ENCODE measurements around the gene ENTPD8. TPM values are rescaled to one million over a fixed set of nuclear protein-coding genes. Genes with fewer than 3 reads are reported as not detected.
"Not testable (repeated sequence)": the region's sequence is repeated elsewhere in the genome, so short reads cannot be mapped to it uniquely, and the experiment has no call there.

The ENTPD8 gene
- total RNA-seq, 1 experiment from 2014 or later: not detected

- no peaks in the 10 kb centered on the region for H3K27me3 ChIP-seq (ENCODE audit: low read length)
- H3K4me3 ChIP-seq (ENCODE audit: low read length): no peak overlapping the region
- H3F3A ChIP-seq (ENCODE audit: low read length, unreplicated experiment): no peaks in the 10 kb centered on the region
- intact Hi-C loops (cut with micrococcal nuclease): no loop called here
- H3K36me3 ChIP-seq (ENCODE audit: low read depth, low read length): no peaks in the 10 kb centered on the region
- H3K4me2 ChIP-seq (ENCODE audit: low read length): no peak overlapping the region
- no peaks in the 10 kb centered on the region for H3K9me3 ChIP-seq (ENCODE audit: low read length)
- H3K27ac ChIP-seq (ENCODE audit: low read length): no peak overlapping the region
- H3K9ac ChIP-seq (ENCODE audit: low read length): no peak overlapping the region
- no peaks in the 10 kb centered on the region for H3K4me1 ChIP-seq (ENCODE audit: insufficient read depth, low read length)
- BruUV-seq (replicated peaks): no TSS peak
- H3K79me2 ChIP-seq (ENCODE audit: low read length): no peaks in the 10 kb centered on the region
- ChIA-PET POLR2A (ENCODE audit: unreplicated experiment) (no interaction called here), CTCF (no interaction called here)
- no peaks in the 10 kb centered on the region for H3K9me2 ChIP-seq (replicated peaks; ENCODE audit: low read length)
- no peak for DNase-seq
- no peaks in the 10 kb centered on the region for H4K20me1 ChIP-seq (ENCODE audit: low read length)
- TF ChIP-seq CTCF (conservative IDR thresholded peaks at IDR 0.05; ENCODE audit: low read depth, low read length) (no peak), EZH2phosphoT487 (IDR thresholded peaks at IDR 0.05; ENCODE audit: borderline replicate concordance, low read length) (no peak), EZH2 (IDR thresholded peaks at IDR 0.05; ENCODE audit: low read length, unreplicated experiment) (no peak)
- ATAC-seq: no peak
- no peak overlapping the region for H2AFZ ChIP-seq (ENCODE audit: low read length)
Measured at GRCh38 chr9:137387114-137387890, 53.9 kb downstream of the ENTPD8 start.

GRCh38 chr9:137386507-137387113, 54.5 kb downstream of the ENTPD8 start:
- DNase-seq; H2AFZ ChIP-seq (ENCODE audit: low read length); H4K20me1 ChIP-seq (ENCODE audit: low read length); H3K9ac ChIP-seq (ENCODE audit: low read length); H3K4me1 ChIP-seq (ENCODE audit: insufficient read depth, low read length); H3K9me2 ChIP-seq (replicated peaks; ENCODE audit: low read length); H3K79me2 ChIP-seq (ENCODE audit: low read length); H3K36me3 ChIP-seq (ENCODE audit: low read depth, low read length); H3K27me3 ChIP-seq (ENCODE audit: low read length); BruUV-seq (replicated peaks); ATAC-seq; H3K4me2 ChIP-seq (ENCODE audit: low read length); H3K4me3 ChIP-seq (ENCODE audit: low read length); intact Hi-C loops (cut with micrococcal nuclease); H3K9me3 ChIP-seq (ENCODE audit: low read length); CTCF ChIA-PET; H3F3A ChIP-seq (ENCODE audit: low read length, unreplicated experiment); H3K27ac ChIP-seq (ENCODE audit: low read length); POLR2A ChIA-PET (ENCODE audit: unreplicated experiment): not testable (repeated sequence)

- BruUV-seq (replicated peaks): no TSS peak
- H3K4me2 ChIP-seq (ENCODE audit: low read length): no peak overlapping the region
- H3K4me1 ChIP-seq (ENCODE audit: insufficient read depth, low read length): no peaks in the 10 kb centered on the region
- ATAC-seq (no peak), DNase-seq (no peak)
- H3K36me3 ChIP-seq (ENCODE audit: low read depth, low read length): no peaks in the 10 kb centered on the region
- H3K9ac ChIP-seq (ENCODE audit: low read length): no peak overlapping the region
- no peaks in the 10 kb centered on the region for H3K27me3 ChIP-seq (ENCODE audit: low read length)
- intact Hi-C loops (cut with micrococcal nuclease): no loop called here
- H3K4me3 ChIP-seq (ENCODE audit: low read length): no peak overlapping the region
- no peaks in the 10 kb centered on the region for H3K79me2 ChIP-seq (ENCODE audit: low read length)
- H3K27ac ChIP-seq (ENCODE audit: low read length): no peak overlapping the region
- no peak overlapping the region for H2AFZ ChIP-seq (ENCODE audit: low read length)
- H3K9me2 ChIP-seq (replicated peaks; ENCODE audit: low read length): no peaks in the 10 kb centered on the region
- H3F3A ChIP-seq (ENCODE audit: low read length, unreplicated experiment): no peaks in the 10 kb centered on the region
- H3K9me3 ChIP-seq (ENCODE audit: low read length): no peaks in the 10 kb centered on the region
- ChIA-PET POLR2A (ENCODE audit: unreplicated experiment) (no interaction called here), CTCF (no interaction called here)
- H4K20me1 ChIP-seq (ENCODE audit: low read length): no peaks in the 10 kb centered on the region
- TF ChIP-seq EZH2 (IDR thresholded peaks at IDR 0.05; ENCODE audit: low read length, unreplicated experiment) (no peak), CTCF (conservative IDR thresholded peaks at IDR 0.05; ENCODE audit: low read depth, low read length) (no peak), EZH2phosphoT487 (IDR thresholded peaks at IDR 0.05; ENCODE audit: borderline replicate concordance, low read length) (no peak)
Measured at GRCh38 chr9:137385061-137385655, 56.0 kb downstream of the ENTPD8 start.

Small RNA genes within 50 kb of the gene (microRNA-seq; reads per million reads assigned to microRNA genes)
- 1.3 reads per million for gene MIR7114 (ENCODE audit: unreplicated experiment)

Other genes with a start within 250 kb of the ENTPD8 start
- 11.3 and 14.7 TPM in 2 replicates for gene TPRN, start 240.6 kb downstream of the ENTPD8 start, total RNA-seq (2014; rRNA removed)
- gene TMEM203, start 235.7 kb downstream of the ENTPD8 start, total RNA-seq (2014; rRNA removed): 31.3 and 36.4 TPM in 2 replicates
- 21.5 and 25.7 TPM in 2 replicates for gene NDOR1, start 235.7 kb downstream of the ENTPD8 start, total RNA-seq (2014; rRNA removed)
- gene RNF208, start 219.1 kb downstream of the ENTPD8 start, total RNA-seq (2014; rRNA removed): 1.7 and 2.8 TPM in 2 replicates
- gene CYSRT1, start 216.2 kb downstream of the ENTPD8 start, total RNA-seq (2014; rRNA removed): 0.29 and 1.3 TPM in 2 replicates
- gene RNF224, start 213.9 kb downstream of the ENTPD8 start, total RNA-seq (2014; rRNA removed): 1.2 and 1.7 TPM in 2 replicates
- gene SLC34A3, start 210.5 kb downstream of the ENTPD8 start, total RNA-seq (2014; rRNA removed): 1.0 and 1.5 TPM in 2 replicates
- 424 and 599 TPM in 2 replicates for gene TUBB4B, start 200.1 kb downstream of the ENTPD8 start, total RNA-seq (2014; rRNA removed)
- not detected in 2 replicates for gene STPG3, start 190.1 kb downstream of the ENTPD8 start, total RNA-seq (2014; rRNA removed)
- gene NELFB, start 186.0 kb downstream of the ENTPD8 start, total RNA-seq (2014; rRNA removed): 50.7 and 69.5 TPM in 2 replicates
- 28.9 and 32.7 TPM in 2 replicates for gene TOR4A, start 163.6 kb downstream of the ENTPD8 start, total RNA-seq (2014; rRNA removed)
- 35.5 and 36.8 TPM in 2 replicates for gene NRARP, start 139.1 kb downstream of the ENTPD8 start, total RNA-seq (2014; rRNA removed)
- 1.9 and 3.1 TPM in 2 replicates for gene EXD3, start 18.2 kb downstream of the ENTPD8 start, total RNA-seq (2014; rRNA removed)
- gene NOXA1, start 18.0 kb downstream of the ENTPD8 start, total RNA-seq (2014; rRNA removed): 0.51 and 1.6 TPM in 2 replicates
- gene NSMF, start 18.0 kb upstream of the ENTPD8 start, total RNA-seq (2014; rRNA removed): 29.5 and 30.8 TPM in 2 replicates
- gene PNPLA7, start 109.0 kb upstream of the ENTPD8 start, total RNA-seq (2014; rRNA removed): 0.77 and 0.81 TPM in 2 replicates
- 159 and 193 TPM in 2 replicates for gene MRPL41, start 110.5 kb upstream of the ENTPD8 start, total RNA-seq (2014; rRNA removed)
- 35.1 and 40.9 TPM in 2 replicates for gene DPH7, start 137.6 kb upstream of the ENTPD8 start, total RNA-seq (2014; rRNA removed)
- 39.5 and 42.6 TPM in 2 replicates for gene ZMYND19, start 149.2 kb upstream of the ENTPD8 start, total RNA-seq (2014; rRNA removed)
- 77.5 and 78.0 TPM in 2 replicates for gene ARRDC1, start 164.3 kb upstream of the ENTPD8 start, total RNA-seq (2014; rRNA removed)
- 42.8 and 76.3 TPM in 2 replicates for gene EHMT1, start 177.6 kb upstream of the ENTPD8 start, total RNA-seq (2014; rRNA removed)